Astrocyte of the spinal cord (primary cell): Measurements from ENCODE around the gene KMT2A.

Experiments
- DNase-seq: peaks from one replicate; pipeline ENCODE4 v3.0.0; 2011; ENCODE audit warnings: low read depth, low spot score
- H3K4me3 ChIP-seq: 2 replicates; pipeline ENCODE4 v1.5.1; 2011; ENCODE audit warnings: low read depth, mild to moderate bottlenecking, low read length, moderate library complexity
- in situ Hi-C: cut with HindIII; loops from 2 replicates; pipeline ENCODE4 v1.10.0; 2017; ENCODE audit warnings: low sequenced_read_pairs
- TF ChIP-seq, protein P1 (sequence below): IDR thresholded peaks from 2 replicates; pipeline ENCODE4 v1.5.1; 2012; ENCODE audit warnings: low read depth, mild to moderate bottlenecking, low read length, inconsistent platforms

Gene KMT2A

GRCh38 chr11:118537409-118537980, 101.2 kb downstream of the KMT2A start:
- DNase-seq, result no peak
- in situ Hi-C loops, result no loop called here
- no peak overlapping the region for H3K4me3 ChIP-seq
- TF ChIP-seq, protein P1, sequence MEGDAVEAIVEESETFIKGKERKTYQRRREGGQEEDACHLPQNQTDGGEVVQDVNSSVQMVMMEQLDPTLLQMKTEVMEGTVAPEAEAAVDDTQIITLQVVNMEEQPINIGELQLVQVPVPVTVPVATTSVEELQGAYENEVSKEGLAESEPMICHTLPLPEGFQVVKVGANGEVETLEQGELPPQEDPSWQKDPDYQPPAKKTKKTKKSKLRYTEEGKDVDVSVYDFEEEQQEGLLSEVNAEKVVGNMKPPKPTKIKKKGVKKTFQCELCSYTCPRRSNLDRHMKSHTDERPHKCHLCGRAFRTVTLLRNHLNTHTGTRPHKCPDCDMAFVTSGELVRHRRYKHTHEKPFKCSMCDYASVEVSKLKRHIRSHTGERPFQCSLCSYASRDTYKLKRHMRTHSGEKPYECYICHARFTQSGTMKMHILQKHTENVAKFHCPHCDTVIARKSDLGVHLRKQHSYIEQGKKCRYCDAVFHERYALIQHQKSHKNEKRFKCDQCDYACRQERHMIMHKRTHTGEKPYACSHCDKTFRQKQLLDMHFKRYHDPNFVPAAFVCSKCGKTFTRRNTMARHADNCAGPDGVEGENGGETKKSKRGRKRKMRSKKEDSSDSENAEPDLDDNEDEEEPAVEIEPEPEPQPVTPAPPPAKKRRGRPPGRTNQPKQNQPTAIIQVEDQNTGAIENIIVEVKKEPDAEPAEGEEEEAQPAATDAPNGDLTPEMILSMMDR, result no peak

DNA sequence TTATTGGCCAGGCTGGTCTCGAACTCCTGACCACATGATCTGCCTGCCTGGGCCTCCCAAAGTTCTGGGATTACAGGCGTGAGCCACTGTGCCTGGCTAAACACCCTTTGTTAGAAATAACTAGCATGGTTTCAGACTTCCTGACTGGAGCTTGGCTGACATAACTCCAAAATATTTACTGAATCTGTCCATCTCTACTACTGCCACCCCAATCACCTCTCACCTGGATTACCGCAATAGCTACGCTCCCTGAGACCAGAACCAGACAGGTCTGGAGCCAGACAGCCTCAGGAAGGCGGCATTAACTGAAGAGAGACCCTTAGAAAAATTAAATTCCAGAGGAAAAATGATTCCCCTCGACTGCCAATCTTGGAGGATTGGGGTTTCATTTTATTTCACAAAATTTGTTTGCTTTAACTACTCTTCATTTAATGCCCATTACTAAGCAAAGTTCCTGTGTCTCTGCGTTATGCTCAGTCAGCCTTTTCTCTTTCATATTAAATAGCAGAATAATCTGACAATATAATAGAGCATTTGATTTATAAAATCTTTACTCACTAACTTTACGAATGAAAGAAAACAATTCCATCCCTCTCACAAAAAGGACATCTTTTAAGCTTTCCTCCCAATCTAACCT, 107.8 kb downstream of the KMT2A start:
- TF ChIP-seq, protein P1, result no peak
- no peak for DNase-seq
- in situ Hi-C loops, result no loop called here
- H3K4me3 ChIP-seq, result no peak overlapping the region

GRCh38 chr11:118544647-118545010, 108.3 kb downstream of the KMT2A start:
- in situ Hi-C loops, result no loop called here
- no peak overlapping the region for H3K4me3 ChIP-seq
- TF ChIP-seq, protein P1, result no peak
- DNase-seq, result no peak

DNA sequence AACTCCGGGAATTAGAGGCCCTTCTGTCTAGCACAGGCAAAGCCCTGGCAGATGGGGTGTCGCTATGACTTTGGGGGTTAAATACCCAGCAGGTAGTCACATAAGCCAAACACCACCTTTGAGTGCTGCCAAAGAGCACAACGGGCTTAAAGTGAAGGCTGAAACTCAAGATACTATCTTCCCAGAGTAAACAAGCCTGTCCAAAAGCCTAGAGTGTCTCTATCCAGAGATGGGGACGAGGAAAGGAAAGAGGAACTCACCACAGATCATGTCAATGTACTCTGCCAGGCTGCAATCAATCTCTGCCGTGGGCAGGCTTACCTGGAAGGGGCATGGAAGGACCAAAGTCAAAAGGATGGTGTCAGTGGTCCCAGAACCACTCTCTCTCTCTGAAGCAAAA, 109.2 kb downstream of the KMT2A start:
- TF ChIP-seq, protein P1, result no peak
- DNase-seq, result no peak
- in situ Hi-C loops, result no loop called here
- H3K4me3 ChIP-seq, result no peak overlapping the region

- TF ChIP-seq, protein P1, result no peak
- H3K4me3 ChIP-seq, result no peak overlapping the region
- no peak for DNase-seq
- in situ Hi-C loops, result no loop called here
Observed at GRCh38 chr11:118547132-118547531, 110.8 kb downstream of the KMT2A start.

DNA sequence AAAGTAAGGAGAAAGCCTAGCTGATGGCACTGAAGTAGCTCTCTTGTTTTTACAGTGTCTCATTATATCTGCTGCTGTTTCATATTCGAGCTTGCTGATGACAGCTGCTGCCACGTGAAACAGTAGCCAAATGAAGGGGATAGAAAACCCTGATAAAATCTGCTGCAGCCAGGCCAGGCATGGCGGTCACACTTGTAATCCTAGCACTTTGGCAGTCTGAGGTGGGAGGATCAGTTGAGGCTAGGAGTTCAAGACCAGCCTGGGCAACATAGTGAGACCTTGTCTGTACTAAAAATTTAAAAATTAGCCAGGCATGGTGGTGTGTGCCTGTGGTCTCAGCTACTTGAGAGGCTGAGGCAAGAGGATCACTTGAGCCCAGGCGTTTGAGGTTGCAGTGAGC, 116.0 kb downstream of the KMT2A start:
- no peak overlapping the region for H3K4me3 ChIP-seq
- DNase-seq, result no peak
- TF ChIP-seq, protein P1, result no peak
- in situ Hi-C loops, result no loop called here

DNA sequence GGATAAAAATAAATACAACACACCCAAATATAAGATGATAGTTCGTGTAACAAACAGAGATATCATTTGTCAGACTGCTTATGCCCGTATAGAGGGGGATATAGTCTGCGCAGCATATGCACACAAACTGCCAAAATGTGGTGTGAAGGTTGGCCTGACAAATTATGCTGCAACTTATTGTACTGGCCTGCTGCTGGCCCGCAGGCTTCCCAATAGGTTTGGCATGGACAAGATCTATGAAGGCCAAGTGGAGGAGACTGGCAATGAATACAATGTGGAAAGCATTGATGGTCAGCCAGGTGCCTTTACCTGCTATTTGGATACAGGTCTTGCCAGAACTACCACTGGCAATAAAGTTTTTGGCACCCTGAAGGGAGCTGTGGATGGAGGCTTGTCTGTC, 124.5 kb downstream of the KMT2A start:
- TF ChIP-seq, protein P1, result no peak
- in situ Hi-C loops, result no loop called here
- DNase-seq, result no peak
- no peak overlapping the region for H3K4me3 ChIP-seq
